ENCODE results near the gene EHD4. TPM values are rescaled to one million over a fixed set of nuclear protein-coding genes. Genes with fewer than 3 reads are reported as not detected.

Gene EHD4
- total RNA-seq, 1 donor from 2014 or later, result 18.8 TPM

DNA sequence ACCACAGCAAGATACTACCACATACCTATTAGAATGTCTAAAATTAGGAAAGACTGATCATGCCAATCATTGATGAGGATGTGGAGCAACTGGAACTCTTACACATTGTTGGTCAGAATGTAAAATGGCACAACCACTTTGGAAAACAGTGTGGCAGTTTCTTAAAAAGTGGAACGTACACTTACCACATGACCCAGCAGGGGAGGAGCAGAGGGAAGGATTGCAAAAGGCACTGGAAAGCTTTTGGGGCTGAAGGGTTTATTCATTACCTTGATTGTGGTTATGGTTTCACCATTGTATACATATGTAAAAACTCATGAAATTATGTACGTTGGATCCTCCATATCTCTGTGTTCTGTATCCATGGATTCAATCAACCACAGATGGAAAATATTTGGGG, 3.3 kb upstream of the EHD4 start:
- TF ChIP-seq, protein P1, sequence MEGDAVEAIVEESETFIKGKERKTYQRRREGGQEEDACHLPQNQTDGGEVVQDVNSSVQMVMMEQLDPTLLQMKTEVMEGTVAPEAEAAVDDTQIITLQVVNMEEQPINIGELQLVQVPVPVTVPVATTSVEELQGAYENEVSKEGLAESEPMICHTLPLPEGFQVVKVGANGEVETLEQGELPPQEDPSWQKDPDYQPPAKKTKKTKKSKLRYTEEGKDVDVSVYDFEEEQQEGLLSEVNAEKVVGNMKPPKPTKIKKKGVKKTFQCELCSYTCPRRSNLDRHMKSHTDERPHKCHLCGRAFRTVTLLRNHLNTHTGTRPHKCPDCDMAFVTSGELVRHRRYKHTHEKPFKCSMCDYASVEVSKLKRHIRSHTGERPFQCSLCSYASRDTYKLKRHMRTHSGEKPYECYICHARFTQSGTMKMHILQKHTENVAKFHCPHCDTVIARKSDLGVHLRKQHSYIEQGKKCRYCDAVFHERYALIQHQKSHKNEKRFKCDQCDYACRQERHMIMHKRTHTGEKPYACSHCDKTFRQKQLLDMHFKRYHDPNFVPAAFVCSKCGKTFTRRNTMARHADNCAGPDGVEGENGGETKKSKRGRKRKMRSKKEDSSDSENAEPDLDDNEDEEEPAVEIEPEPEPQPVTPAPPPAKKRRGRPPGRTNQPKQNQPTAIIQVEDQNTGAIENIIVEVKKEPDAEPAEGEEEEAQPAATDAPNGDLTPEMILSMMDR (conservative IDR thresholded peaks at IDR 0.05), result no peak
- no peaks in the 10 kb centered on the region for H3K9me3 Mint-ChIP-seq
- DNase-seq (ENCODE audit: extremely low spot score, unreplicated experiment), result no peak
- no peak overlapping the region for H3K4me3 Mint-ChIP-seq
- no peaks in the 10 kb centered on the region for H3K36me3 Mint-ChIP-seq
- peaks cover 19% of the 10 kb centered on the region for H3K4me1 Mint-ChIP-seq (ENCODE audit: unreplicated experiment)
- peaks cover 3% of the 10 kb centered on the region for H3K27me3 Mint-ChIP-seq
- H3K27ac Mint-ChIP-seq, result no peak overlapping the region

DNA sequence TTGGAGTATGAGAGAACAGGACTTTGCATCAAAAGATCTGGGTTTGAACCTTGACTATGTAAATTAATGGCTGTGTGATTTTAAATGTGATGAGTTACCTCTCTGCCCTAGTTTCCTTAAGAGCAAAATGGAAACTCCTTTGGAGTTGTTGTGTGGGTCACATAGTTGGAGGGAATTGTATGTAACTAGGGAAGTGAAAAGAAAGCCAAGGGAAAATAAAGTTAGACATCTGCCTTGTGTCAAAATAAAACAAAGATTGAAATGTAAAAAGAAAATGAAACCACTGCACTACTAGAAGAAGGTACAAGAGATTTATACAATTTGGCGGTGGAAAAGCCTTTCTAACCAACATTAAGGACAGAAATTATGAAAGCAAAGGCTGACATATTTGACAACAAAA, 1.7 kb upstream of the EHD4 start:
- peaks cover 3% of the 10 kb centered on the region for H3K27me3 Mint-ChIP-seq
- H3K4me3 Mint-ChIP-seq, result peak overlapping the region; percentile 11
- no peak overlapping the region for H3K27ac Mint-ChIP-seq
- H3K36me3 Mint-ChIP-seq, result no peaks in the 10 kb centered on the region
- TF ChIP-seq, protein P1 (conservative IDR thresholded peaks at IDR 0.05), result no peak
- no peak for DNase-seq (ENCODE audit: extremely low spot score, unreplicated experiment)
- H3K9me3 Mint-ChIP-seq, result no peaks in the 10 kb centered on the region
- peaks cover 19% of the 10 kb centered on the region for H3K4me1 Mint-ChIP-seq (ENCODE audit: unreplicated experiment)

DNA sequence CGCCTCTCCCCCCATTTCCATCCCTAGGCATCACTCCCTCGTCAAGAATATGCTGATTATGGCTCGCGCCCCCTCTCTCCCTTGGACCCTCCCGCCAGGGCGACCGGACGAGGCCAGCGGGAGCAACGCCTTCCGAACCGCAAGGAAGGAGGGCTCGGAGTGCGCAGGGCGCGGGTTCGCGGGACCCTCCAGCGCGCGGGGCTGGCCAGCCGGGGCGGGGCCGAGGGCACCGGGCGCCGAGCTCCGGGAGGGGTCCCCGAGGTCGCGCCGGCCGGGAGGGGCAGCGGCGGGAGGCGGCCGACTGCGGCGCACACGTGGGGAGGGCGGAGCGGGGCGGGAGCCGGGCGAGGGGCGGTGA, 483 bp downstream of the EHD4 start:
- no peak for DNase-seq (ENCODE audit: extremely low spot score, unreplicated experiment)
- Mint-ChIP-seq H3K4me1 (ENCODE audit: unreplicated experiment) (peaks cover 32% of the 10 kb centered on the region), H3K27me3 (peaks cover 3% of the 10 kb centered on the region), H3K9me3 (no peaks in the 10 kb centered on the region), H3K27ac (peak overlapping the region; percentile 96), H3K36me3 (peaks cover 6% of the 10 kb centered on the region), H3K4me3 (peak overlapping the region; percentile 98)
- TF ChIP-seq, protein P1 (conservative IDR thresholded peaks at IDR 0.05), result no peak

DNA sequence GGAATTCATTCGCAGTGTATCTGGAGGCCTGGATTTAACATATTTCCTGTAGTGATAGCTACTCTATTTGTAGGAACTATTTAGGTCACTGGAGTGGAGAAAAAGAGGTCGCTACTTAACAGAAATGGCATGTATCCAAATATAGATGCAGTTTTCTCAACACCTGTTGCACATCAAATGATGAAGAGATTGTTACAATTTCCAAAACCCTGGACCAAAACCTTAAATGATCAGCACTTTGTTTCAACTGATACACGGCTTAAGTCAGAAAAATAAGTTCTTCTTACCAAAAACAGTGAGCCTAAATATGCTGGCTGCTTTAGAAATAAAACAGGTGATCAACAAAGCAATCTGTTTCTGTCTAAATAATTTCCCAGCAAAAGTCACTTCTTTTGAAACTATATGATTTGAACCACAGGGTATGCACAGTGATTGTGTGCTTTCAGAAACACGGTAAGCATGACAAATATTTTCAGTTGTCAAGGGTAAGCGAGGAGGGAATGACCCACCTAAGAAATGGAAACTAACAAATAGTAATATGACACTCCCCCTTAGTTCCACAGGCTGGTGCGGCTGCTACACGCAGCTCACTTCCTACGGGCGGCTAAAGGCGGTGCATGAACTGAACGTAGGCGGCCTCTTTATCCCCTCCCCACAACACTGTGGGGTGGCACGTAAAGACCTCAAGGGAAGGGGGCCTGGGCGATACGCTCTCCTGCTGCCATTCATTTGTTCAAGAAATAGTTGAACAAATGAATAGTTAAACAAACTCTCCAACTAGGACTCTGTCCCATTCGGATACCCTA, 1.1 kb downstream of the EHD4 start:
- peak overlapping the region; percentile 94 for H3K4me3 Mint-ChIP-seq
- peaks cover 35% of the 10 kb centered on the region for H3K4me1 Mint-ChIP-seq (ENCODE audit: unreplicated experiment)
- TF ChIP-seq, protein P1 (conservative IDR thresholded peaks at IDR 0.05), result peak; percentile 43
- DNase-seq (ENCODE audit: extremely low spot score, unreplicated experiment), result no peak
- H3K36me3 Mint-ChIP-seq, result peaks cover 8% of the 10 kb centered on the region
- no peaks in the 10 kb centered on the region for H3K9me3 Mint-ChIP-seq
- peak overlapping the region; percentile 96 for H3K27ac Mint-ChIP-seq
- H3K27me3 Mint-ChIP-seq, result peaks cover 3% of the 10 kb centered on the region

DNA sequence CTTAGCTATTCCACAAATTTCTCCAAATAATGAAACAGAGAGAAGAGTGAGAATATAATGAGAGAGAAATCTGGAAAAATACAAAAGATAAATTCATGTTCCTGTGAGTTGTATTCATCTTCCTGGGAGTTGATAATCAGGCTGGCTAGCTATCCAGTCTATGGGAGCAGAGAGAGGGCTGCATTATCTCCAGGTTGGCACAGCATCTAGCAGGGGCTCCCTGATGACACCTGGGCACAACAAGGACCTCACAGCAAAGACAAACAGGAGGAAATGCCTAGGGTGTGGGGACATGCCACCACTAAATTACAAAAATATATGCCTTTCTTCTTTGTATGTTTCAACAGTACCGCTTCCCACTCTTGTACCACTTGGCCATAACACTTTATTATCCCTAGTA, 1.9 kb downstream of the EHD4 start:
- Mint-ChIP-seq H3K4me1 (ENCODE audit: unreplicated experiment) (peaks cover 40% of the 10 kb centered on the region), H3K9me3 (no peaks in the 10 kb centered on the region), H3K27ac (peak overlapping the region; percentile 52), H3K36me3 (peaks cover 11% of the 10 kb centered on the region), H3K27me3 (peaks cover 3% of the 10 kb centered on the region), H3K4me3 (peak overlapping the region; percentile 94)
- TF ChIP-seq, protein P1 (conservative IDR thresholded peaks at IDR 0.05), result no peak
- no peak for DNase-seq (ENCODE audit: extremely low spot score, unreplicated experiment)

All from type B pancreatic cell (in vitro differentiated cells).